CD14-positive monocyte (primary cell): ENCODE data around the gene LZTFL1. TPM values are rescaled to one million over a fixed set of nuclear protein-coding genes. Genes with fewer than 3 reads are reported as not detected.

ENCODE experiments used
- DNase-seq, 3 donors: peaks; one replicate each; pipeline ENCODE4 v3.0.0-alpha.2; 2011 to 2022
- H2AFZ ChIP-seq: 2 replicates; pipeline ENCODE4 v1.6.0; 2012; ENCODE audit warnings: mild to moderate bottlenecking, low read depth, low read length, inconsistent platforms; ENCODE audit not compliant: insufficient read depth, poor library complexity, severe bottlenecking
- H3K27ac ChIP-seq, 2 donors: 1 replicate in 1 of 2; 2 replicates in 1 of 2; pipeline ENCODE4 v1.5.1; 2012 to 2013; ENCODE audit warnings: low read length in 2 of 2, control low read depth in 1 of 2, inconsistent platforms in 1 of 2, low read depth in 1 of 2, mild to moderate bottlenecking in 1 of 2
- H3K27me3 ChIP-seq, 2 donors: one replicate each; pipeline versions ENCODE4 v1.6.0 to v1.6.1; 2011 to 2013; ENCODE audit warnings: low read length in 2 of 2; ENCODE audit not compliant: control insufficient read depth in 2 of 2, insufficient read depth in 2 of 2
- H3K36me3 ChIP-seq, 2 donors: replicated peaks in 1 of 2; 1 replicate in 1 of 2; 2 replicates in 1 of 2; pipeline versions ENCODE4 v1.5.1 to v1.6.1; 2012 to 2013; ENCODE audit warnings: low read length in 2 of 2, control low read depth in 1 of 2, inconsistent platforms in 1 of 2, mild to moderate bottlenecking in 1 of 2; ENCODE audit not compliant: insufficient read depth in 2 of 2, control insufficient read depth in 1 of 2
- H3K4me1 ChIP-seq, 2 donors: 1 replicate in 1 of 2; 2 replicates in 1 of 2; pipeline versions ENCODE4 v1.5.1 to v1.6.1; 2012 to 2013; ENCODE audit warnings: low read length in 2 of 2, control low read depth in 1 of 2, inconsistent platforms in 1 of 2, mild to moderate bottlenecking in 1 of 2, moderate library complexity in 1 of 2; ENCODE audit not compliant: insufficient read depth in 2 of 2, control insufficient read depth in 1 of 2
- H3K4me2 ChIP-seq: replicated peaks from 2 replicates; pipeline ENCODE3; 2012; ENCODE audit warnings: low read length, moderate library complexity, mild to moderate bottlenecking; ENCODE audit not compliant: poor library complexity, severe bottlenecking; ENCODE audit errors: extremely low read depth
- H3K4me3 ChIP-seq, 3 experiments: fragments of 200-600 bp in 1 of 3; sonication (generic) in 1 of 3; replicated peaks in 1 of 3; 1 replicate in 2 of 3; 2 replicates in 1 of 3; pipeline ENCODE4 v1.5.1; 2011 to 2013; ENCODE audit warnings: low read length in 3 of 3, mild to moderate bottlenecking in 3 of 3, control low read depth in 2 of 3, low read depth in 2 of 3, inconsistent platforms in 1 of 3, moderate library complexity in 1 of 3
- H3K79me2 ChIP-seq: 2 replicates; pipeline ENCODE4 v1.6.0; 2012; ENCODE audit warnings: mild to moderate bottlenecking, control low read depth, inconsistent platforms, low read length, moderate library complexity; ENCODE audit not compliant: insufficient read depth
- H3K9ac ChIP-seq: 2 replicates; pipeline ENCODE4 v1.6.0; 2017; ENCODE audit warnings: low read length, mild to moderate bottlenecking; ENCODE audit not compliant: insufficient read depth, poor library complexity, severe bottlenecking
- H3K9me3 ChIP-seq, 2 donors: replicated peaks in 1 of 2; 1 replicate in 1 of 2; 2 replicates in 1 of 2; pipeline versions ENCODE4 v1.5.1 to v1.6.1; 2012 to 2013; ENCODE audit warnings: low read length in 2 of 2, control low read depth in 1 of 2; ENCODE audit not compliant: control insufficient read depth in 1 of 2, insufficient read depth in 1 of 2
- H4K20me1 ChIP-seq: 2 replicates; pipeline ENCODE4 v1.6.0; 2012; ENCODE audit warnings: mild to moderate bottlenecking, low read length, control low read depth, moderate library complexity; ENCODE audit not compliant: insufficient read depth
- H3K27ac Mint-ChIP-seq, 7 donors: one replicate each; pipeline ENCODE4 v1.8.0; 2020; ENCODE audit warnings: mild to moderate bottlenecking in 7 of 7, mixed read lengths in 7 of 7, moderate library complexity in 6 of 7, inconsistent platforms in 2 of 7
- H3K27me3 Mint-ChIP-seq, 3 donors: one replicate each; pipeline ENCODE4 v1.8.0; 2021 to 2022; ENCODE audit warnings: low read depth in 3 of 3, mild to moderate bottlenecking in 3 of 3, mixed read lengths in 3 of 3, moderate library complexity in 3 of 3, inconsistent platforms in 1 of 3
- H3K36me3 Mint-ChIP-seq, 2 donors: one replicate each; pipeline ENCODE4 v1.8.0; 2020; ENCODE audit warnings: mixed read lengths in 2 of 2, inconsistent platforms in 1 of 2, mild to moderate bottlenecking in 1 of 2
- H3K4me1 Mint-ChIP-seq: one replicate; pipeline ENCODE4 v1.8.0; 2020; ENCODE audit warnings: mild to moderate bottlenecking, mixed read lengths
- H3K4me3 Mint-ChIP-seq, 2 donors: one replicate each; pipeline ENCODE4 v1.8.0; 2020; ENCODE audit warnings: mild to moderate bottlenecking in 2 of 2, mixed read lengths in 2 of 2, moderate library complexity in 1 of 2
- H3K9me3 Mint-ChIP-seq, 7 donors: one replicate each; pipeline ENCODE4 v1.8.0; 2020 to 2022; ENCODE audit warnings: mixed read lengths in 7 of 7, mild to moderate bottlenecking in 6 of 7, moderate library complexity in 6 of 7, inconsistent platforms in 2 of 7
- CTCF ChIP-seq: fragments of 200-600 bp; IDR thresholded peaks from one replicate; pipeline ENCODE4 v1.8.0; 2022; ENCODE audit warnings: antibody characterized with exemption, mild to moderate bottlenecking
- WGBS: methylation state at CpG from one replicate; pipeline ENCODE4 v1.1.5; 2013; ENCODE audit warnings: missing lambda C conversion rate; ENCODE audit not compliant: insufficient coverage; 5-methylcytosine and 5-hydroxymethylcytosine counted together
- intact Hi-C, 2 donors: fragments of 100-400 bp; cut with micrococcal nuclease; formaldehyde crosslinking; loops; one replicate each; pipeline versions ENCODE4 v1.15.0 to v1.15.1; 2023
- polyA plus RNA-seq, 3 donors: library from polyadenylated mRNA; depleted of rRNA in 1 of 3; unstranded in 2 of 3; stranded (reverse) in 1 of 3; fragments of 300-500 nt in 2 of 3; fragments of >200 nt in 1 of 3; fragmentation: Illumina TruSeq in 2 of 3; gene quantifications; 1 replicate in 2 of 3; 2 replicates in 1 of 3; pipeline ENCODE4 v1.2.3, GENCODE V29; 2012 to 2021

Gene LZTFL1
- polyA plus RNA-seq, 3 donors, result 7.3 to 10.5 (median 7.5) TPM

- no peak overlapping the region for H2AFZ ChIP-seq
- no peak overlapping the region for H3K27ac Mint-ChIP-seq
- no peaks in the 10 kb centered on the region for H4K20me1 ChIP-seq
- peaks cover 19 to 25% (median 24%) of the 10 kb centered on the region in 3 donors for H3K27me3 Mint-ChIP-seq
- H3K27ac ChIP-seq, result no peak overlapping the region
- H3K9me3 Mint-ChIP-seq, result peaks cover 8 to 27% (median 14%) of the 10 kb centered on the region in 7 donors
- H3K36me3 ChIP-seq, result no peaks in the 10 kb centered on the region
- H3K27me3 ChIP-seq, result peaks cover 14 to 19% of the 10 kb centered on the region in 2 donors
- H3K4me2 ChIP-seq, result no peak overlapping the region
- H3K9ac ChIP-seq, result no peak overlapping the region
- peaks cover 11% of the 10 kb centered on the region for H3K4me1 Mint-ChIP-seq
- H3K4me3 Mint-ChIP-seq, result no peak overlapping the region
- H3K9me3 ChIP-seq, result peaks cover 11 to 12% of the 10 kb centered on the region in 2 donors
- no peaks in the 10 kb centered on the region for H3K79me2 ChIP-seq
- H3K4me3 ChIP-seq, result no peak overlapping the region
- WGBS, result 81% methylated on average over 2 of the region's 2 CpGs
- no peak for DNase-seq
- intact Hi-C loops, result no loop called here
- TF ChIP-seq CTCF, result no peak
- H3K4me1 ChIP-seq, result peaks cover 0 to under 1% of the 10 kb centered on the region in 2 donors
- H3K36me3 Mint-ChIP-seq, result peaks cover 0 to 2% of the 10 kb centered on the region in 2 donors
Measured at GRCh38 chr3:45790596-45790995, 51.3 kb downstream of the LZTFL1 start.

- Mint-ChIP-seq H3K27ac (no peak overlapping the region), H3K36me3 (no peaks in the 10 kb centered on the region), H3K4me3 (no peak overlapping the region), H3K9me3 (peaks cover 10 to 31% (median 22%) of the 10 kb centered on the region in 7 donors), H3K27me3 (peaks cover 6 to 14% (median 12%) of the 10 kb centered on the region in 3 donors), H3K4me1 (peaks cover 7% of the 10 kb centered on the region)
- Histone ChIP-seq H2AFZ (no peak overlapping the region), H3K9ac (no peak overlapping the region), H3K79me2 (no peaks in the 10 kb centered on the region), H3K27me3 (peaks cover 2 to 6% of the 10 kb centered on the region in 2 donors), H3K9me3 (peaks cover 5 to 11% of the 10 kb centered on the region in 2 donors), H3K4me2 (no peak overlapping the region), H3K36me3 (no peaks in the 10 kb centered on the region), H3K27ac (no peak overlapping the region), H3K4me3 (no peak overlapping the region), H3K4me1 (no peaks in the 10 kb centered on the region), H4K20me1 (no peaks in the 10 kb centered on the region)
- TF ChIP-seq CTCF, result no peak
- no CpG with 5 or more reads among the region's 4 CpGs for WGBS
- DNase-seq, result no peak
- intact Hi-C loops, result no loop called here
Measured at GRCh38 chr3:45789235-45789812, 52.6 kb downstream of the LZTFL1 start.
